ENCODE measurements around the gene MOCS2. TPM values are rescaled to one million over a fixed set of nuclear protein-coding genes. Genes with fewer than 3 reads are reported as not detected.

The MOCS2 gene
- total and polyA plus RNA-seq, 9 of the 15 experiments (the other 6 are each of a cell fraction or from before 2014, with no cell fraction given): 33.0 to 74.5 (median 48.4) TPM

DNA sequence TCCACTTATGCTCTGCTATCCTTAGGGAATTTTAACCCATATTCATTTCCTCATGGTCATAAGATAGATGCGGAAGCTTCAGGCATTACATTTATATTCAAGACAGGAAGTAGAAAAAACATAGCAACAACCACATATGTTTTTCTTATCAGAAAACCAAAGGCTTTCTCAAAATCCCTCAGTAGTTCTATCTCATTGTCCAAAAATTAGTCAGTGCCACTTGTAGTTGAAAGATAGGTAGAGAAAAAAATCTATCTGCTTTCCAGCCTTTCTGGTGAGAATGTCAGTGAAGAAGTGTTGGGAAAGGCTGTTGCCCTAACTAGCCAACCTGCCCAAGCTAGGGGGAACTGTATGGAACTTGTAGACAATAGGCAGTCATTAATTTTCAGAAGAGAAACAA is 23.5 kb upstream of the MOCS2 start (continued):
- TF ChIP-seq, protein P1, sequence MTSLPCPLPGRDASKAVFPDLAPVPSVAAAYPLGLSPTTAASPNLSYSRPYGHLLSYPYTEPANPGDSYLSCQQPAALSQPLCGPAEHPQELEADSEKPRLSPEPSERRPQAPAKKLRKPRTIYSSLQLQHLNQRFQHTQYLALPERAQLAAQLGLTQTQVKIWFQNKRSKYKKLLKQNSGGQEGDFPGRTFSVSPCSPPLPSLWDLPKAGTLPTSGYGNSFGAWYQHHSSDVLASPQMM (CRISPR knock-in tag; IDR thresholded peaks at IDR 0.05): no peak
- no peak for TF ChIP-seq STAT5A (IDR thresholded peaks at IDR 0.05; ENCODE audit: borderline replicate concordance, low read length)
- TF ChIP-seq, protein P2, sequence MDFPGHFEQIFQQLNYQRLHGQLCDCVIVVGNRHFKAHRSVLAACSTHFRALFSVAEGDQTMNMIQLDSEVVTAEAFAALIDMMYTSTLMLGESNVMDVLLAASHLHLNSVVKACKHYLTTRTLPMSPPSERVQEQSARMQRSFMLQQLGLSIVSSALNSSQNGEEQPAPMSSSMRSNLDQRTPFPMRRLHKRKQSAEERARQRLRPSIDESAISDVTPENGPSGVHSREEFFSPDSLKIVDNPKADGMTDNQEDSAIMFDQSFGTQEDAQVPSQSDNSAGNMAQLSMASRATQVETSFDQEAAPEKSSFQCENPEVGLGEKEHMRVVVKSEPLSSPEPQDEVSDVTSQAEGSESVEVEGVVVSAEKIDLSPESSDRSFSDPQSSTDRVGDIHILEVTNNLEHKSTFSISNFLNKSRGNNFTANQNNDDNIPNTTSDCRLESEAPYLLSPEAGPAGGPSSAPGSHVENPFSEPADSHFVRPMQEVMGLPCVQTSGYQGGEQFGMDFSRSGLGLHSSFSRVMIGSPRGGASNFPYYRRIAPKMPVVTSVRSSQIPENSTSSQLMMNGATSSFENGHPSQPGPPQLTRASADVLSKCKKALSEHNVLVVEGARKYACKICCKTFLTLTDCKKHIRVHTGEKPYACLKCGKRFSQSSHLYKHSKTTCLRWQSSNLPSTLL (IDR thresholded peaks at IDR 0.05): no peak
- TF ChIP-seq, protein P3, sequence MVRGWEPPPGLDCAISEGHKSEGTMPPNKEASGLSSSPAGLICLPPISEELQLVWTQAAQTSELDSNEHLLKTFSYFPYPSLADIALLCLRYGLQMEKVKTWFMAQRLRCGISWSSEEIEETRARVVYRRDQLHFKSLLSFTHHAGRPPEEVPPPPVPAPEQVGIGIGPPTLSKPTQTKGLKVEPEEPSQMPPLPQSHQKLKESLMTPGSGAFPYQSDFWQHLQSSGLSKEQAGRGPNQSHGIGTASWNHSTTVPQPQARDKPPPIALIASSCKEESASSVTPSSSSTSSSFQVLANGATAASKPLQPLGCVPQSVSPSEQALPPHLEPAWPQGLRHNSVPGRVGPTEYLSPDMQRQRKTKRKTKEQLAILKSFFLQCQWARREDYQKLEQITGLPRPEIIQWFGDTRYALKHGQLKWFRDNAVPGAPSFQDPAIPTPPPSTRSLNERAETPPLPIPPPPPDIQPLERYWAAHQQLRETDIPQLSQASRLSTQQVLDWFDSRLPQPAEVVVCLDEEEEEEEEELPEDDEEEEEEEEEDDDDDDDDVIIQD (CRISPR knock-in tag; IDR thresholded peaks at IDR 0.05): no peak
- peak; percentile 69 for TF ChIP-seq NCOR1 (IDR thresholded peaks at IDR 0.05)
- TF ChIP-seq DPF2 (IDR thresholded peaks at IDR 0.05): peak; percentile 61
- TF ChIP-seq, protein P4, sequence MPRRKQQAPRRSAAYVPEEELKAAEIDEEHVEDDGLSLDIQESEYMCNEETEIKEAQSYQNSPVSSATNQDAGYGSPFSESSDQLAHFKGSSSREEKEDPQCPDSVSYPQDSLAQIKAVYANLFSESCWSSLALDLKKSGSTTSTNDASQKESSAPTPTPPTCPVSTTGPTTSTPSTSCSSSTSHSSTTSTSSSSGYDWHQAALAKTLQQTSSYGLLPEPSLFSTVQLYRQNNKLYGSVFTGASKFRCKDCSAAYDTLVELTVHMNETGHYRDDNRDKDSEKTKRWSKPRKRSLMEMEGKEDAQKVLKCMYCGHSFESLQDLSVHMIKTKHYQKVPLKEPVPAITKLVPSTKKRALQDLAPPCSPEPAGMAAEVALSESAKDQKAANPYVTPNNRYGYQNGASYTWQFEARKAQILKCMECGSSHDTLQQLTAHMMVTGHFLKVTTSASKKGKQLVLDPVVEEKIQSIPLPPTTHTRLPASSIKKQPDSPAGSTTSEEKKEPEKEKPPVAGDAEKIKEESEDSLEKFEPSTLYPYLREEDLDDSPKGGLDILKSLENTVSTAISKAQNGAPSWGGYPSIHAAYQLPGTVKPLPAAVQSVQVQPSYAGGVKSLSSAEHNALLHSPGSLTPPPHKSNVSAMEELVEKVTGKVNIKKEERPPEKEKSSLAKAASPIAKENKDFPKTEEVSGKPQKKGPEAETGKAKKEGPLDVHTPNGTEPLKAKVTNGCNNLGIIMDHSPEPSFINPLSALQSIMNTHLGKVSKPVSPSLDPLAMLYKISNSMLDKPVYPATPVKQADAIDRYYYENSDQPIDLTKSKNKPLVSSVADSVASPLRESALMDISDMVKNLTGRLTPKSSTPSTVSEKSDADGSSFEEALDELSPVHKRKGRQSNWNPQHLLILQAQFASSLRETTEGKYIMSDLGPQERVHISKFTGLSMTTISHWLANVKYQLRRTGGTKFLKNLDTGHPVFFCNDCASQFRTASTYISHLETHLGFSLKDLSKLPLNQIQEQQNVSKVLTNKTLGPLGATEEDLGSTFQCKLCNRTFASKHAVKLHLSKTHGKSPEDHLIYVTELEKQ (CRISPR knock-in tag; IDR thresholded peaks at IDR 0.05): no peak
- peak in 1 of 2 experiments; percentile 56; a peak in 2 of 4 replicates for TF ChIP-seq KDM1A (IDR thresholded peaks at IDR 0.05)
- TF ChIP-seq SMAD4 (CRISPR knock-in tag; conservative IDR thresholded peaks at IDR 0.05): no peak
- peak; percentile 86 for TF ChIP-seq TEAD4 (IDR thresholded peaks at IDR 0.05; ENCODE audit: low read length)
- TF ChIP-seq TEAD4 (CRISPR knock-in tag; IDR thresholded peaks at IDR 0.05; ENCODE audit: borderline replicate concordance): no peak
- TF ChIP-seq PHB2 (IDR thresholded peaks at IDR 0.05; ENCODE audit: low read depth): 0 out of 2 replicates have a peak, but pooled peaks have one; percentile 19
- no peak for TF ChIP-seq TSC22D4 (tag; IDR thresholded peaks at IDR 0.05)
- 0 out of 4 replicates have a peak, but pooled peaks of 1 of the 2 experiments have one; percentile 41 for TF ChIP-seq FOXK2 (conservative IDR thresholded peaks at IDR 0.05 in 1 of 2, IDR thresholded peaks at IDR 0.05 in 1 of 2; ENCODE audit: low read depth in 2 of 2)
- peak; percentile 32; the same call in 1 of the 2 replicates for TF ChIP-seq GABPA (tag; conservative IDR thresholded peaks at IDR 0.05; ENCODE audit: low read depth)
- TF ChIP-seq, protein P5, sequence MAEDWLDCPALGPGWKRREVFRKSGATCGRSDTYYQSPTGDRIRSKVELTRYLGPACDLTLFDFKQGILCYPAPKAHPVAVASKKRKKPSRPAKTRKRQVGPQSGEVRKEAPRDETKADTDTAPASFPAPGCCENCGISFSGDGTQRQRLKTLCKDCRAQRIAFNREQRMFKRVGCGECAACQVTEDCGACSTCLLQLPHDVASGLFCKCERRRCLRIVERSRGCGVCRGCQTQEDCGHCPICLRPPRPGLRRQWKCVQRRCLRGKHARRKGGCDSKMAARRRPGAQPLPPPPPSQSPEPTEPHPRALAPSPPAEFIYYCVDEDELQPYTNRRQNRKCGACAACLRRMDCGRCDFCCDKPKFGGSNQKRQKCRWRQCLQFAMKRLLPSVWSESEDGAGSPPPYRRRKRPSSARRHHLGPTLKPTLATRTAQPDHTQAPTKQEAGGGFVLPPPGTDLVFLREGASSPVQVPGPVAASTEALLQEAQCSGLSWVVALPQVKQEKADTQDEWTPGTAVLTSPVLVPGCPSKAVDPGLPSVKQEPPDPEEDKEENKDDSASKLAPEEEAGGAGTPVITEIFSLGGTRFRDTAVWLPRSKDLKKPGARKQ (CRISPR knock-in tag; IDR thresholded peaks at IDR 0.05): no peak
- TF ChIP-seq, protein P6, sequence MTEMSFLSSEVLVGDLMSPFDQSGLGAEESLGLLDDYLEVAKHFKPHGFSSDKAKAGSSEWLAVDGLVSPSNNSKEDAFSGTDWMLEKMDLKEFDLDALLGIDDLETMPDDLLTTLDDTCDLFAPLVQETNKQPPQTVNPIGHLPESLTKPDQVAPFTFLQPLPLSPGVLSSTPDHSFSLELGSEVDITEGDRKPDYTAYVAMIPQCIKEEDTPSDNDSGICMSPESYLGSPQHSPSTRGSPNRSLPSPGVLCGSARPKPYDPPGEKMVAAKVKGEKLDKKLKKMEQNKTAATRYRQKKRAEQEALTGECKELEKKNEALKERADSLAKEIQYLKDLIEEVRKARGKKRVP (CRISPR knock-in tag; IDR thresholded peaks at IDR 0.05): no peak
- no peak for TF ChIP-seq FOXJ3 (CRISPR knock-in tag; IDR thresholded peaks at IDR 0.05)

Data from K562 (cell line).